ENCODE measurements around the gene DMD. TPM values are rescaled to one million over a fixed set of nuclear protein-coding genes. Genes with fewer than 3 reads are reported as not detected.

The DMD gene
- total RNA-seq, 5 donors from 2014 or later (not counting 1 experiment from before 2014, with no cell fraction given): 0.73 to 1.6 (median 0.88) TPM; not detected in 1

DNA sequence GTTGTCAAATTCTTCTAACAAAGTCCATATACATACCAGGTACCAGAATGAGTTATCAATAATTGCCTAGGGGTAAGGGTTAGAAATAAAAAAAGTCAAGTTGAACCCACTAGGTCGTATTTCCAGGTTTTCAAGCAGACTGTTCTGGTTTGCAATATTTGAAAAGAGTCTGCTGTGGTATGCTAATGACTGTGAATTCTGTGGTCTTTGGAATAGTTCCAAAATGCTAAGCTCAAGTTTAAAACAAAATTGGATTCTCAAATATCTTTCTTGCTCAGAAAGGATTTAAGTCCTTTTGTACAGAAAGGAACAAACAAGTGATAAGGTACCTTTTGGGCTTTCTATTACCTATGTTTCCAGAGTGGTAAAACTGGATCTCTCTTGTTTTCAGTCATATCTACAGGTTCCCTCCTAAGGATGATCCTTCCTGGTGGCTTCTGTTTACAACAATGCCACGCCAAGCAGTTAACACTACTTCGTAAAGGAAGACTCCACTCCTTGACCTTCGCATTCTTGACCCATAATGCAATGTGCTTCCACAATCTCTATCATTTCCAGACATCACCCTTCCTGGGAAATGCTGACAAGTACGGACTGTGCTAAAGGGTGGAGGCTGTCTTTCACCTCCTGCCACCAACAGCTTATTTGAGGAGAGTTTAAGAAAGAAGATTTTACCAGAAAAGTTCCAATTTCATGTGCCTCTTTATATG lies 1607.8 kb downstream of the DMD start:
- Mint-ChIP-seq H3K9me3 (no peaks in the 10 kb centered on the region), H3K27me3 (peaks cover 0 to 8% of the 10 kb centered on the region in 2 donors), H3K4me3 (no peak overlapping the region), H3K27ac (no peak overlapping the region), H3K36me3 (no peaks in the 10 kb centered on the region), H3K4me1 (no peaks in the 10 kb centered on the region)
- no peaks in the 10 kb centered on the region for H3K4me1 ChIP-seq (ENCODE audit: control insufficient read depth in 1 of 2, extremely low read depth in 1 of 2, insufficient read depth in 2 of 2, low read length in 2 of 2)
- H3K27me3 ChIP-seq (replicated peaks in 1 of 2; ENCODE audit: control insufficient read depth in 2 of 2, extremely low read depth in 1 of 2, insufficient read depth in 2 of 2, low read length in 1 of 2): no peaks in the 10 kb centered on the region
- no peak overlapping the region for H3K4me3 ChIP-seq (ENCODE audit: control insufficient read depth in 1 of 2, extremely low read depth in 1 of 2, low read length in 1 of 2)
- DNase-seq (no peak), ATAC-seq (replicated peaks in 1 of 4) (no peak)
- CTCF ChIA-PET: no interaction called here
- POLR2A ChIA-PET: no interaction called here
- no peak overlapping the region for H3K27ac ChIP-seq (ENCODE audit: low read length)
- no peaks in the 10 kb centered on the region for H3K36me3 ChIP-seq (ENCODE audit: control insufficient read depth in 2 of 2, extremely low read depth in 1 of 2, insufficient read depth in 1 of 2, low read length in 1 of 2)
- 33% methylated on average over 1 of the region's 5 CpGs for WGBS (ENCODE audit: insufficient coverage)
- H3K9me3 ChIP-seq: no peaks in the 10 kb centered on the region

GRCh38 chrX:31600823-31601222 lies 1610.5 kb downstream of the DMD start:
- Mint-ChIP-seq H3K9me3 (no peaks in the 10 kb centered on the region), H3K36me3 (no peaks in the 10 kb centered on the region), H3K4me3 (no peak overlapping the region), H3K4me1 (no peaks in the 10 kb centered on the region), H3K27ac (no peak overlapping the region), H3K27me3 (peaks cover 0 to 8% of the 10 kb centered on the region in 2 donors)
- DNase-seq: no peak
- ChIA-PET POLR2A (no interaction called here), CTCF (no interaction called here)
- H3K36me3 ChIP-seq (ENCODE audit: control insufficient read depth in 2 of 2, extremely low read depth in 1 of 2, insufficient read depth in 1 of 2, low read length in 1 of 2): no peaks in the 10 kb centered on the region
- H3K27ac ChIP-seq (ENCODE audit: low read length): no peak overlapping the region
- WGBS (ENCODE audit: insufficient coverage): no CpG with 5 or more reads among the region's 3 CpGs
- no peak for ATAC-seq (replicated peaks in 1 of 4)
- H3K4me3 ChIP-seq (ENCODE audit: control insufficient read depth in 1 of 2, extremely low read depth in 1 of 2, low read length in 1 of 2): no peak overlapping the region
- no peaks in the 10 kb centered on the region for H3K9me3 ChIP-seq
- H3K27me3 ChIP-seq (replicated peaks in 1 of 2; ENCODE audit: control insufficient read depth in 2 of 2, extremely low read depth in 1 of 2, insufficient read depth in 2 of 2, low read length in 1 of 2): no peaks in the 10 kb centered on the region
- H3K4me1 ChIP-seq (ENCODE audit: control insufficient read depth in 1 of 2, extremely low read depth in 1 of 2, insufficient read depth in 2 of 2, low read length in 2 of 2): no peaks in the 10 kb centered on the region

DNA sequence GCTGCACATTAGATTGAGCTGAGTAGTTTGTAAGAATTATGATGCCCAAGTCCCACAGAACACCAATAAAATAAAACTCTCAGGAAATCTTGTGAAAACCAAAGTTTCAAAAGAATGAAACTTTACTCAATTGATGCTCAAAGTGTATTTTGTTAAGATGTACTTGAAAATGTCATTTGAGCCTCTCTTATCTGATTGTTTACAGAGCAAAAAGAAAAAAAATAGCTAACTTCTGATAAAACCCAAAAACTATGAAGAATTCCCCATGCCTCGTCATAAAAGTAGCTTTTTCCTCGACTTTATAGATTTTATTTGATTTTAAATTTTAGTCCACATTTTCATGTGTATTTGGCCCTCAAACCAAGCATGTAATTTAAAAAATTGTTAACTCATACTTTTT lies 1618.0 kb downstream of the DMD start:
- peaks cover 0 to 4% (median 0%) of the 10 kb centered on the region in 3 donors for H3K9me3 Mint-ChIP-seq
- H3K36me3 Mint-ChIP-seq: no peaks in the 10 kb centered on the region
- no peak overlapping the region for H3K4me3 Mint-ChIP-seq
- H3K4me3 ChIP-seq (ENCODE audit: control insufficient read depth in 1 of 2, extremely low read depth in 1 of 2, low read length in 1 of 2): no peak overlapping the region
- no peaks in the 10 kb centered on the region for H3K27me3 ChIP-seq (replicated peaks in 1 of 2; ENCODE audit: control insufficient read depth in 2 of 2, extremely low read depth in 1 of 2, insufficient read depth in 2 of 2, low read length in 1 of 2)
- H3K9me3 ChIP-seq: no peaks in the 10 kb centered on the region
- H3K36me3 ChIP-seq (ENCODE audit: control insufficient read depth in 2 of 2, extremely low read depth in 1 of 2, insufficient read depth in 1 of 2, low read length in 1 of 2): no peaks in the 10 kb centered on the region
- no peak for DNase-seq
- no peaks in the 10 kb centered on the region for H3K4me1 ChIP-seq (ENCODE audit: control insufficient read depth in 1 of 2, extremely low read depth in 1 of 2, insufficient read depth in 2 of 2, low read length in 2 of 2)
- POLR2A ChIA-PET: no interaction called here
- CTCF ChIA-PET: interaction anchor here in 1 of 2 donors (0.6 kb wide), 1 partner anchor 8 kb away, joined by 4 read pairs; no protein-coding TSS in a partner anchor
- H3K4me1 Mint-ChIP-seq: no peaks in the 10 kb centered on the region
- no peak overlapping the region for H3K27ac ChIP-seq (ENCODE audit: low read length)
- no peak overlapping the region for H3K27ac Mint-ChIP-seq
- ATAC-seq (replicated peaks in 1 of 4): no peak
- no CpG with 5 or more reads among the region's 2 CpGs for WGBS (ENCODE audit: insufficient coverage)
- H3K27me3 Mint-ChIP-seq: peaks cover 0 to 3% of the 10 kb centered on the region in 2 donors

DNA sequence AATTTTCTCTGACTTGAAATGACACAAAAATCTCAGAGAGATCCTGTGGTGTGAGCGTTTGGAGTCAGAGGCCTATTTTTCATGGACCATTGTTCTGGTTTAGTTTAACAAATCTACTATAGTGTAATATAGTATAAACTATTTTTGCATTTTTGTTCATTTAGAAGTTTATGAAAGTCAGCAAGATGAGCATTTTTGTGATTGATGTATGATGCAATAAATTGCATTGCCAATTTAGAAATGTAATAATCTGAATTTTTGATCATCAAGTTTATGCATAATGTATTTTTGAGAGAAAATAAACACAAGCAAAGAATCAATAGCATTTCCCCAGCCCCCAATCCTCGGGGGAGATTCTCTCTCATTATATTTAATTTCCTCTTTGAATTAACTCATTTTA lies 1620.0 kb downstream of the DMD start:
- DNase-seq (no peak), ATAC-seq (replicated peaks in 1 of 4) (no peak)
- no peaks in the 10 kb centered on the region for H3K4me1 ChIP-seq (ENCODE audit: control insufficient read depth in 1 of 2, extremely low read depth in 1 of 2, insufficient read depth in 2 of 2, low read length in 2 of 2)
- Mint-ChIP-seq H3K27me3 (peaks cover 0 to 3% of the 10 kb centered on the region in 2 donors), H3K4me3 (no peak overlapping the region), H3K36me3 (no peaks in the 10 kb centered on the region), H3K27ac (no peak overlapping the region), H3K9me3 (peaks cover 0 to 4% (median 0%) of the 10 kb centered on the region in 3 donors), H3K4me1 (no peaks in the 10 kb centered on the region)
- no peak overlapping the region for H3K4me3 ChIP-seq (ENCODE audit: control insufficient read depth in 1 of 2, extremely low read depth in 1 of 2, low read length in 1 of 2)
- ChIA-PET CTCF (no interaction called here), POLR2A (no interaction called here)
- no CpG with 5 or more reads among the region's 2 CpGs for WGBS (ENCODE audit: insufficient coverage)
- no peaks in the 10 kb centered on the region for H3K36me3 ChIP-seq (ENCODE audit: control insufficient read depth in 2 of 2, extremely low read depth in 1 of 2, insufficient read depth in 1 of 2, low read length in 1 of 2)
- no peaks in the 10 kb centered on the region for H3K27me3 ChIP-seq (replicated peaks in 1 of 2; ENCODE audit: control insufficient read depth in 2 of 2, extremely low read depth in 1 of 2, insufficient read depth in 2 of 2, low read length in 1 of 2)
- H3K27ac ChIP-seq (ENCODE audit: low read length): no peak overlapping the region
- no peaks in the 10 kb centered on the region for H3K9me3 ChIP-seq

- peaks cover 0 to 4% (median 0%) of the 10 kb centered on the region in 3 donors for H3K9me3 Mint-ChIP-seq
- no peak overlapping the region for H3K4me3 Mint-ChIP-seq
- Histone ChIP-seq H3K4me1 (ENCODE audit: control insufficient read depth in 1 of 2, extremely low read depth in 1 of 2, insufficient read depth in 2 of 2, low read length in 2 of 2) (no peaks in the 10 kb centered on the region), H3K36me3 (ENCODE audit: control insufficient read depth in 2 of 2, extremely low read depth in 1 of 2, insufficient read depth in 1 of 2, low read length in 1 of 2) (no peaks in the 10 kb centered on the region), H3K27me3 (replicated peaks in 1 of 2; ENCODE audit: control insufficient read depth in 2 of 2, extremely low read depth in 1 of 2, insufficient read depth in 2 of 2, low read length in 1 of 2) (no peaks in the 10 kb centered on the region), H3K4me3 (ENCODE audit: control insufficient read depth in 1 of 2, extremely low read depth in 1 of 2, low read length in 1 of 2) (no peak overlapping the region), H3K9me3 (no peaks in the 10 kb centered on the region), H3K27ac (ENCODE audit: low read length) (no peak overlapping the region)
- ChIA-PET CTCF (no interaction called here), POLR2A (no interaction called here)
- H3K27me3 Mint-ChIP-seq: peaks cover 0 to 3% of the 10 kb centered on the region in 2 donors
- no peaks in the 10 kb centered on the region for H3K36me3 Mint-ChIP-seq
- no peak for ATAC-seq (replicated peaks in 1 of 4)
- no peak overlapping the region for H3K27ac Mint-ChIP-seq
- WGBS (ENCODE audit: insufficient coverage): no CpG with 5 or more reads among the region's 5 CpGs
- DNase-seq: no peak
- no peaks in the 10 kb centered on the region for H3K4me1 Mint-ChIP-seq
These were observed 1620.7 kb downstream of the DMD start for GRCh38 chrX:31590581-31591114.

DNA sequence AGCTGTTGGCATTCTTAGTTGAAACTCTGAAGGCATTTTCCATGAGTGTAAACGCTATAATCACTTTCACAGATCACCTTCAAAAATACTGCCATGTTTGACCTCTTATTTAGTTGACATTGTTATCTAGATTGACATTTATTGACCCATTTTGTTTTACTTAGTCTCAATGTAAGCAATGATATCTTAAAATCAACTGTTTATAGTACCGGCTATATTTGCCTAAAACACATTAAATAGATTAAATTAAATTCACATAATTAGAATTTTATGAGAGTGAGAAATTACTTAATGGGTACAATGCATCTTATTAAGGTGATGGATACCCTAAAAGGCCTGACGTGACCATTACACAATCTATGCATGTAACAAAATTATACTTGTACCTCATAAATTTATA lies 1621.8 kb downstream of the DMD start:
- Mint-ChIP-seq H3K36me3 (no peaks in the 10 kb centered on the region), H3K27me3 (peaks cover 0 to 5% of the 10 kb centered on the region in 2 donors), H3K9me3 (peaks cover 0 to 5% (median 0%) of the 10 kb centered on the region in 3 donors), H3K4me1 (no peaks in the 10 kb centered on the region), H3K4me3 (no peak overlapping the region), H3K27ac (no peak overlapping the region)
- Histone ChIP-seq H3K27me3 (replicated peaks in 1 of 2; ENCODE audit: control insufficient read depth in 2 of 2, extremely low read depth in 1 of 2, insufficient read depth in 2 of 2, low read length in 1 of 2) (no peaks in the 10 kb centered on the region), H3K36me3 (ENCODE audit: control insufficient read depth in 2 of 2, extremely low read depth in 1 of 2, insufficient read depth in 1 of 2, low read length in 1 of 2) (no peaks in the 10 kb centered on the region), H3K9me3 (no peaks in the 10 kb centered on the region), H3K4me3 (ENCODE audit: control insufficient read depth in 1 of 2, extremely low read depth in 1 of 2, low read length in 1 of 2) (no peak overlapping the region), H3K4me1 (ENCODE audit: control insufficient read depth in 1 of 2, extremely low read depth in 1 of 2, insufficient read depth in 2 of 2, low read length in 2 of 2) (no peaks in the 10 kb centered on the region), H3K27ac (ENCODE audit: low read length) (no peak overlapping the region)
- no CpG with 5 or more reads among the region's 3 CpGs for WGBS (ENCODE audit: insufficient coverage)
- ATAC-seq (replicated peaks in 1 of 4) (no peak), DNase-seq (no peak)
- ChIA-PET CTCF (no interaction called here), POLR2A (no interaction called here)
